Measurements from ENCODE around the gene SLC7A9.
"Not testable (repeated sequence)": the region's sequence is repeated elsewhere in the genome, so short reads cannot be mapped to it uniquely, and the experiment has no call there.

The SLC7A9 gene

GRCh38 chr19:32887572-32888215, 18.1 kb upstream of the SLC7A9 start:
- TF ChIP-seq, protein P1, sequence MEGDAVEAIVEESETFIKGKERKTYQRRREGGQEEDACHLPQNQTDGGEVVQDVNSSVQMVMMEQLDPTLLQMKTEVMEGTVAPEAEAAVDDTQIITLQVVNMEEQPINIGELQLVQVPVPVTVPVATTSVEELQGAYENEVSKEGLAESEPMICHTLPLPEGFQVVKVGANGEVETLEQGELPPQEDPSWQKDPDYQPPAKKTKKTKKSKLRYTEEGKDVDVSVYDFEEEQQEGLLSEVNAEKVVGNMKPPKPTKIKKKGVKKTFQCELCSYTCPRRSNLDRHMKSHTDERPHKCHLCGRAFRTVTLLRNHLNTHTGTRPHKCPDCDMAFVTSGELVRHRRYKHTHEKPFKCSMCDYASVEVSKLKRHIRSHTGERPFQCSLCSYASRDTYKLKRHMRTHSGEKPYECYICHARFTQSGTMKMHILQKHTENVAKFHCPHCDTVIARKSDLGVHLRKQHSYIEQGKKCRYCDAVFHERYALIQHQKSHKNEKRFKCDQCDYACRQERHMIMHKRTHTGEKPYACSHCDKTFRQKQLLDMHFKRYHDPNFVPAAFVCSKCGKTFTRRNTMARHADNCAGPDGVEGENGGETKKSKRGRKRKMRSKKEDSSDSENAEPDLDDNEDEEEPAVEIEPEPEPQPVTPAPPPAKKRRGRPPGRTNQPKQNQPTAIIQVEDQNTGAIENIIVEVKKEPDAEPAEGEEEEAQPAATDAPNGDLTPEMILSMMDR (IDR thresholded peaks at IDR 0.05; ENCODE audit: low read depth, low read length, missing control alignments): no peak
- DNase-seq (ENCODE audit: extremely low read depth, low read depth): no peak
- no peak overlapping the region for H3K4me3 ChIP-seq (replicated peaks; ENCODE audit: low read depth, low read length)

DNA sequence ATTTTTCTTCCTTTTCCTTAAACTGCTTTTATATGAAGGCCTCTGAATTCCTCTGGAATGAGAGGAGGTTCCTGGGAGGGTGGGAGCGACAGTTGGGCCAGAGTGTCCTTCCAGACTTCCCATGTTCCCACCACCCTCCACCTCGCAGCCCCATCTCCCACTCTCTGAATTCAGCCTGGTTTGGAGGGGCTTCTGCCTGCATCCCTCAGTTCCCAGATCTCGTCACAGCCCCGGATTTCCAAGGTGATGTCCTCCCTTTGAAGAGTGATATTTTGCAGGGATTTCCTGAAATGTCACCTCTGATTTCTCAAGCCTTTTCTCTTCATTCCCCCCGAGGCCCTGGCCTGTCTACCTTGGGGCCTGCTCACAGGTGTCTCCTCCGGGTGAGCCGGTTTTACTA, 16.7 kb upstream of the SLC7A9 start:
- TF ChIP-seq, protein P1 (IDR thresholded peaks at IDR 0.05; ENCODE audit: low read depth, low read length, missing control alignments): no peak
- H3K4me3 ChIP-seq (replicated peaks; ENCODE audit: low read depth, low read length): no peak overlapping the region
- DNase-seq (ENCODE audit: extremely low read depth, low read depth): no peak

DNA sequence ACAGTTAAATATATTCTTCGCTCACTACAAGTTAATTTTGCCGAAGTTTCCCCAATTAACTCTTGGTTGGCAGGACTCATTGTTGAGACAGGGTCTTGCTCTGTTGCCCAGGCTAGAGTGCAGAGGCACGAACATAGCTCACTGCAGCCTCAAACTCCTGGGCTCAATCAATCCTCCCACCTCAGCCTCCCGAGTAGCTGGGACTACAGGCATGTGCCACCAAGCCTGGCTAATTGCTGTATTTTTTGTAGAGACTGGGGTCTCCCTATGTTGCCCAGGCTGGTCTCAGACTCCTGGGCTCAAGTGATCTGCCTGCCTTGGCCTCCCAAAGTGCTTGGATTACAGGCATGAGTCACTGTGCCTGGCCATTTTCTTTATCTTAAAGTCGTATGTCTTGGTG, 15.7 kb upstream of the SLC7A9 start:
- not testable (repeated sequence) for H3K4me3 ChIP-seq (replicated peaks; ENCODE audit: low read depth, low read length); DNase-seq (ENCODE audit: extremely low read depth, low read depth)

DNA sequence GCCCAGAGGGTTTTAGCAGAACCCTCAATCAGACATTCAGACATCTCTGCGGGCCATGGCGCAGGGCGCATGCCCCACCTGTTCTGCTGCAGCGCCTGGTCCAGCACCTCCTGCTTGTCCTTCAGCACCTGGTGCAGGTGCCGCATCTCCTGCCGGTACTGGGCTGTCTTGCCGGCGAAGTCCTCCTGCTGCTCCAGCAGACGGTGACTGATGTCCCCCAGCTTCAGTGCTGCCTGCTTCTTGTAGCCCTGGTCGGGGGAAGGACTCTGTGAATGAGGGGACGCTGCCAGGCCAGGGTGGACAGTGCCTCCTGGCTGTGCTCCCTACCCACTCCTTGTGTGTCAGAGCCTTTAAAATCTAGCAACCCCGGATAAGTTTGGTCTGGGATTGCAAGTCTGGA, 12.2 kb upstream of the SLC7A9 start:
- DNase-seq (ENCODE audit: extremely low read depth, low read depth): no peak
- H3K4me3 ChIP-seq (replicated peaks; ENCODE audit: low read depth, low read length): no peak overlapping the region
- TF ChIP-seq, protein P1 (IDR thresholded peaks at IDR 0.05; ENCODE audit: low read depth, low read length, missing control alignments): no peak

DNA sequence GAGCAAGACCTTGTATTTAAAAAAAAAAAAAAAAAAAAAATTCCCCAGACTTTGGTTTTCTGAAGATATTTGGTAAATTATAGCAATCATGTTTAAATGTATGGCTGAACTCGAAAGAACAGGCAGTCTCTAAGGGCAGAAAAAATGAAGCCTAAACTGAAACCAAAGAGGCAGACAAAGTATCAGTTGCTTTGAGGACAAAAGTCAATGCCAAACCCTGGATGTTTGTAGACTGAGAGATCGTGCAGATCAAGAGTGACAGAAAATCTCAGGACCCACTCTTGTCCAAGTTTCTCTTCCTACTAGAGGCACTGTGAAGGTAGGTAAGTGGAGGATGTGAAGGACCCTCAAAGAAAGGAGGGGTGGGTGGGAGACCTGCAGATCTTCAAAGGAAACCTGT, 11.1 kb upstream of the SLC7A9 start:
- TF ChIP-seq, protein P1 (IDR thresholded peaks at IDR 0.05; ENCODE audit: low read depth, low read length, missing control alignments): no peak
- no peak overlapping the region for H3K4me3 ChIP-seq (replicated peaks; ENCODE audit: low read depth, low read length)

DNA sequence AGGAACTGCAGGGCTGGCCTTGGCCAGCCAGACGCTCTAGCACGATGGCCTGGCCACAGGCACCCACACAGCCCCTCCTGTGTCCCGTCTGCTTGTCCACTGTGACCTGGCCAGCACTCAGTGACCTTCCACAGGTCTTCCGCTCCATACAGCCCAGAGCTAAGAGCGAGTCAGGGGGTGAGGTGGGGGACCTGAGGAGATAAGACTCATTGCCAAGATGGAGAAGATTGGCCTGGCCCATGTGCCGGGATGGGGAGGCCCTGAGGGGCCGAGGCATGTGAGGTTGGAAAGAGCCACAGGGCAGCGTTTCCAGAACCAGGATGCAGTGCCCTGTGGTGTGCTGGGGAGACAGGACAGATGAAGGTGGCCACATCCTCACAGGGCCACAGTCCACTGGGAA, 10.2 kb upstream of the SLC7A9 start:
- TF ChIP-seq, protein P1 (IDR thresholded peaks at IDR 0.05; ENCODE audit: low read depth, low read length, missing control alignments): no peak
- H3K4me3 ChIP-seq (replicated peaks; ENCODE audit: low read depth, low read length): no peak overlapping the region
- DNase-seq (ENCODE audit: extremely low read depth, low read depth): no peak

More for the DNA sequence above, 11.1 kb upstream of the SLC7A9 start:
- DNase-seq (ENCODE audit: extremely low read depth, low read depth): no peak

DNA sequence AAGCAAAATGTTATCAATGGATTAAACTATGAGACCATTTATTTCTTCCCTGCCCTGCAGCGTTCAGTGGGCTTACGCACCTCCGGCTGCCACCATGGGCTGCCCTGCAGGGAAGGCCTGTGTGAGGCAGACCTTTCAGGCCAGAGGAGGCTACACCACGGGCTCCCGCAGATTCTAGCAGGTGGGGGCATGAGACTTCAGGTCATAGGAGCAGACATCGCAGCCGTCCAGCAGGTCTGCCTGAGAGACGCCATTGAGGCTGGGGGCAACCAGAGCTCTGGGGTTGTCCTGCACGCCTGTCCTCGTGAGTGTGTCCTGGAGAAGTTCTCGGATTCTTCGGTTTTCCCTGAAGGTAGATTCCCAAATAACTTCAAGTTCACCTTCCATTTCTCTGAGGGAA, 9.4 kb upstream of the SLC7A9 start:
- TF ChIP-seq, protein P1 (IDR thresholded peaks at IDR 0.05; ENCODE audit: low read depth, low read length, missing control alignments): no peak
- no peak for DNase-seq (ENCODE audit: extremely low read depth, low read depth)
- H3K4me3 ChIP-seq (replicated peaks; ENCODE audit: low read depth, low read length): no peak overlapping the region

Measured in HFF-Myc (cell line).